Natural killer cell (primary cell): ENCODE results near the gene SLC12A9. TPM values are rescaled to one million over a fixed set of nuclear protein-coding genes. Genes with fewer than 3 reads are reported as not detected.

ENCODE experiments used
- ATAC-seq, 3 donors: fragments of 150-1000 bp in 2 of 3; fragments of 200-7000 bp in 1 of 3; cut with Tn5 transposase; 1 replicate in 1 of 3; 2 replicates in 2 of 3; pipeline ENCODE4 v1.10.0; 2021; ENCODE audit warnings: mild to moderate bottlenecking in 2 of 3, moderate library complexity in 2 of 3
- DNase-seq, 2 donors: peaks; one replicate each; pipeline versions ENCODE4 v3.0.0 to v3.0.0-alpha.2; 2013 to 2021; ENCODE audit warnings: mixed read lengths in 1 of 2
- H3K27ac ChIP-seq: one replicate; pipeline ENCODE4 v1.5.1; 2013; ENCODE audit warnings: mild to moderate bottlenecking, low read length
- H3K27me3 ChIP-seq: one replicate; pipeline ENCODE4 v1.6.1; 2013; ENCODE audit warnings: low read length; ENCODE audit not compliant: control insufficient read depth, insufficient read depth
- H3K36me3 ChIP-seq: one replicate; pipeline ENCODE4 v1.6.1; 2013; ENCODE audit warnings: low read length; ENCODE audit not compliant: control insufficient read depth, insufficient read depth
- H3K4me1 ChIP-seq: one replicate; pipeline ENCODE4 v1.6.1; 2013; ENCODE audit warnings: low read length; ENCODE audit not compliant: control insufficient read depth, insufficient read depth
- H3K4me3 ChIP-seq: one replicate; pipeline ENCODE4 v1.5.1; 2013; ENCODE audit warnings: low read length
- H3K9me3 ChIP-seq: one replicate; pipeline ENCODE4 v1.6.1; 2013; ENCODE audit warnings: low read length; ENCODE audit not compliant: control insufficient read depth, insufficient read depth
- H3K27ac Mint-ChIP-seq, 2 donors: one replicate each; pipeline ENCODE4 v1.8.0; 2022; ENCODE audit warnings: mild to moderate bottlenecking in 2 of 2, mixed read lengths in 2 of 2, moderate library complexity in 1 of 2
- H3K27me3 Mint-ChIP-seq, 2 donors: one replicate each; pipeline ENCODE4 v1.8.0; 2022; ENCODE audit warnings: low read depth in 2 of 2, mixed read lengths in 2 of 2
- H3K36me3 Mint-ChIP-seq: one replicate; pipeline ENCODE4 v1.8.0; 2022; ENCODE audit warnings: mixed read lengths
- H3K4me1 Mint-ChIP-seq, 2 donors: one replicate each; pipeline ENCODE4 v1.8.0; 2022; ENCODE audit warnings: mixed read lengths in 2 of 2
- H3K4me3 Mint-ChIP-seq: one replicate; pipeline ENCODE4 v1.8.0; 2022; ENCODE audit warnings: mild to moderate bottlenecking, moderate library complexity, mixed read lengths
- H3K9me3 Mint-ChIP-seq, 2 donors: one replicate each; pipeline ENCODE4 v1.8.0; 2022; ENCODE audit warnings: mixed read lengths in 2 of 2
- CTCF ChIP-seq: fragments of 200-600 bp; IDR thresholded peaks from one replicate; pipeline ENCODE4 v1.8.0; 2022; ENCODE audit warnings: antibody characterized with exemption
- WGBS: methylation state at CpG from one replicate; pipeline ENCODE4 v1.1.7; 2013; ENCODE audit warnings: missing lambda C conversion rate; ENCODE audit not compliant: insufficient coverage; 5-methylcytosine and 5-hydroxymethylcytosine counted together
- intact Hi-C: fragments of 100-400 bp; cut with micrococcal nuclease; formaldehyde crosslinking; loops from one replicate; pipeline ENCODE4 v1.14.2; 2022
- total RNA-seq, 4 donors: library from RNA; stranded (reverse); fragments of 120-200 nt in 1 of 4; gene quantifications; one replicate each; pipeline versions ENCODE4 v1.2.3 to v1.2.4, GENCODE V29; 2013 to 2022

The SLC12A9 gene
- total RNA-seq, 3 donors from 2014 or later (not counting 1 experiment from before 2014, with no cell fraction given): 35.0 to 44.2 (median 38.1) TPM

- H3K4me3 ChIP-seq: no peak overlapping the region
- H3K27me3 ChIP-seq: no peaks in the 10 kb centered on the region
- Mint-ChIP-seq H3K4me3 (no peak overlapping the region), H3K27ac (peak overlapping the region in 1 of 2 donors; percentile 48), H3K27me3 (no peaks in the 10 kb centered on the region), H3K4me1 (peaks cover 46 to 54% of the 10 kb centered on the region in 2 donors), H3K36me3 (no peaks in the 10 kb centered on the region), H3K9me3 (peaks cover 0 to 2% of the 10 kb centered on the region in 2 donors)
- 79% methylated on average over 7 of the region's 7 CpGs for WGBS
- intact Hi-C loops: no loop called here
- no peaks in the 10 kb centered on the region for H3K9me3 ChIP-seq
- H3K27ac ChIP-seq: no peak overlapping the region
- DNase-seq (no peak), ATAC-seq (no peak)
- H3K36me3 ChIP-seq: peaks cover 34% of the 10 kb centered on the region
- TF ChIP-seq CTCF: no peak
- H3K4me1 ChIP-seq: peaks cover 28% of the 10 kb centered on the region
Observed at GRCh38 chr7:100878013-100878412, 25.5 kb downstream of the SLC12A9 start.

GRCh38 chr7:100878685-100879084 is 26.2 kb downstream of the SLC12A9 start:
- H3K27me3 Mint-ChIP-seq: no peaks in the 10 kb centered on the region
- H3K4me3 Mint-ChIP-seq: no peak overlapping the region
- no peak for TF ChIP-seq CTCF
- H3K4me3 ChIP-seq: no peak overlapping the region
- H3K27me3 ChIP-seq: no peaks in the 10 kb centered on the region
- H3K36me3 Mint-ChIP-seq: no peaks in the 10 kb centered on the region
- H3K36me3 ChIP-seq: peaks cover 41% of the 10 kb centered on the region
- no peaks in the 10 kb centered on the region for H3K9me3 ChIP-seq
- ATAC-seq (no peak), DNase-seq (no peak)
- intact Hi-C loops: no loop called here
- H3K27ac Mint-ChIP-seq: peak overlapping the region in 1 of 2 donors; percentile 24
- H3K4me1 Mint-ChIP-seq: peaks cover 53 to 54% of the 10 kb centered on the region in 2 donors
- peaks cover 0 to 2% of the 10 kb centered on the region in 2 donors for H3K9me3 Mint-ChIP-seq
- H3K27ac ChIP-seq: no peak overlapping the region
- peaks cover 28% of the 10 kb centered on the region for H3K4me1 ChIP-seq
- 94% methylated on average over 6 of the region's 6 CpGs for WGBS

- peak overlapping the region in 1 of 2 donors; percentile 24 for H3K27ac Mint-ChIP-seq
- Histone ChIP-seq H3K36me3 (peaks cover 52% of the 10 kb centered on the region), H3K4me3 (no peak overlapping the region), H3K27ac (no peak overlapping the region), H3K9me3 (no peaks in the 10 kb centered on the region), H3K4me1 (peaks cover 18% of the 10 kb centered on the region), H3K27me3 (no peaks in the 10 kb centered on the region)
- peaks cover 0 to 1% of the 10 kb centered on the region in 2 donors for H3K9me3 Mint-ChIP-seq
- no peak overlapping the region for H3K4me3 Mint-ChIP-seq
- ATAC-seq: no peak
- no peak for TF ChIP-seq CTCF
- H3K27me3 Mint-ChIP-seq: no peaks in the 10 kb centered on the region
- intact Hi-C loops: no loop called here
- peaks cover 47 to 49% of the 10 kb centered on the region in 2 donors for H3K4me1 Mint-ChIP-seq
- WGBS: 85% methylated on average over 11 of the region's 11 CpGs
- DNase-seq: no peak
- H3K36me3 Mint-ChIP-seq: no peaks in the 10 kb centered on the region
Observed at GRCh38 chr7:100879685-100880261, 27.3 kb downstream of the SLC12A9 start.

- Histone ChIP-seq H3K4me1 (peaks cover 19% of the 10 kb centered on the region), H3K9me3 (no peaks in the 10 kb centered on the region), H3K27me3 (no peaks in the 10 kb centered on the region), H3K27ac (no peak overlapping the region), H3K4me3 (no peak overlapping the region), H3K36me3 (peaks cover 60% of the 10 kb centered on the region)
- DNase-seq (no peak), ATAC-seq (no peak)
- no peak overlapping the region for H3K27ac Mint-ChIP-seq
- no peaks in the 10 kb centered on the region for H3K36me3 Mint-ChIP-seq
- peaks cover 39 to 44% of the 10 kb centered on the region in 2 donors for H3K4me1 Mint-ChIP-seq
- no peak for TF ChIP-seq CTCF
- no peak overlapping the region for H3K4me3 Mint-ChIP-seq
- H3K9me3 Mint-ChIP-seq: no peaks in the 10 kb centered on the region
- intact Hi-C loops: no loop called here
- WGBS: 95% methylated on average over 7 of the region's 7 CpGs
- no peaks in the 10 kb centered on the region for H3K27me3 Mint-ChIP-seq
Observed at GRCh38 chr7:100880645-100881044, 28.1 kb downstream of the SLC12A9 start.
